ENCODE measurements around the gene RGS9.
A peak's percentile ranks its signal among the peaks of the same experiment; 100 is the strongest.
"Not testable (repeated sequence)": the region's sequence is repeated elsewhere in the genome, so short reads cannot be mapped to it uniquely, and the experiment has no call there.

The RGS9 gene

GRCh38 chr17:65156835-65157565, 19.8 kb downstream of the RGS9 start:
- no peak for ATAC-seq

GRCh38 chr17:65158041-65158440, 20.9 kb downstream of the RGS9 start:
- ATAC-seq: no peak

GRCh38 chr17:65158622-65159021, 21.5 kb downstream of the RGS9 start:
- ATAC-seq: no peak

- ATAC-seq: no peak
These were observed 23.3 kb downstream of the RGS9 start for GRCh38 chr17:65160516-65160915.

GRCh38 chr17:65163990-65164495, 26.9 kb downstream of the RGS9 start:
- ATAC-seq: peak; percentile 97 to 98

GRCh38 chr17:65166787-65167186, 29.6 kb downstream of the RGS9 start:
- no peak for ATAC-seq

- ATAC-seq: no peak
These were observed 30.4 kb downstream of the RGS9 start for GRCh38 chr17:65167566-65167965.

GRCh38 chr17:65169691-65170090, 32.5 kb downstream of the RGS9 start:
- ATAC-seq: no peak

- ATAC-seq: no peak
These were observed 33.7 kb downstream of the RGS9 start for GRCh38 chr17:65170839-65171238.

GRCh38 chr17:65171752-65172151, 34.6 kb downstream of the RGS9 start:
- ATAC-seq: no peak

GRCh38 chr17:65172496-65173136, 35.4 kb downstream of the RGS9 start:
- no peak for ATAC-seq

GRCh38 chr17:65173284-65173793, 36.2 kb downstream of the RGS9 start:
- peak; percentile 56 to 74 for ATAC-seq

GRCh38 chr17:65173976-65174683, 37.0 kb downstream of the RGS9 start:
- no peak for ATAC-seq

- no peak for ATAC-seq
These were observed 37.8 kb downstream of the RGS9 start for GRCh38 chr17:65174974-65175373.

GRCh38 chr17:65175952-65176351, 38.8 kb downstream of the RGS9 start:
- no peak for ATAC-seq

GRCh38 chr17:65176646-65177409, 39.7 kb downstream of the RGS9 start:
- ATAC-seq: no peak

- no peak for ATAC-seq
These were observed 40.7 kb downstream of the RGS9 start for GRCh38 chr17:65177901-65178300.

- ATAC-seq: not testable (repeated sequence)
These were observed 43.1 kb downstream of the RGS9 start for GRCh38 chr17:65180276-65180675.

- not testable (repeated sequence) for ATAC-seq
These were observed 43.6 kb downstream of the RGS9 start for GRCh38 chr17:65180752-65181236.

GRCh38 chr17:65181237-65182061, 44.3 kb downstream of the RGS9 start:
- peak; percentile 86 to 89 for ATAC-seq

- ATAC-seq: no peak
These were observed 45.1 kb downstream of the RGS9 start for GRCh38 chr17:65182233-65182632.
